KOPT-K1 (cell line): ENCODE results near the gene JAM2.

Experiments
- H3K27ac ChIP-seq: fragments of 200-600 bp; sonication (generic); 2 replicates; pipeline ENCODE4 v1.5.1; 2016; ENCODE audit warnings: antibody characterized with exemption, mild to moderate bottlenecking, low read depth, low read length; ENCODE audit not compliant: poor library complexity, severe bottlenecking
- H3K36me3 ChIP-seq: fragments of 200-600 bp; sonication (generic); 2 replicates; pipeline ENCODE4 v1.5.1; 2017; ENCODE audit warnings: antibody characterized with exemption, mild to moderate bottlenecking, low read length, moderate library complexity; ENCODE audit not compliant: insufficient read depth
- H3K9me3 ChIP-seq: fragments of 200-600 bp; sonication (generic); 2 replicates; pipeline ENCODE4 v1.5.1; 2017; ENCODE audit warnings: antibody characterized with exemption, low read length, mild to moderate bottlenecking; ENCODE audit not compliant: insufficient read depth, poor library complexity, severe bottlenecking

JAM2 gene

DNA sequence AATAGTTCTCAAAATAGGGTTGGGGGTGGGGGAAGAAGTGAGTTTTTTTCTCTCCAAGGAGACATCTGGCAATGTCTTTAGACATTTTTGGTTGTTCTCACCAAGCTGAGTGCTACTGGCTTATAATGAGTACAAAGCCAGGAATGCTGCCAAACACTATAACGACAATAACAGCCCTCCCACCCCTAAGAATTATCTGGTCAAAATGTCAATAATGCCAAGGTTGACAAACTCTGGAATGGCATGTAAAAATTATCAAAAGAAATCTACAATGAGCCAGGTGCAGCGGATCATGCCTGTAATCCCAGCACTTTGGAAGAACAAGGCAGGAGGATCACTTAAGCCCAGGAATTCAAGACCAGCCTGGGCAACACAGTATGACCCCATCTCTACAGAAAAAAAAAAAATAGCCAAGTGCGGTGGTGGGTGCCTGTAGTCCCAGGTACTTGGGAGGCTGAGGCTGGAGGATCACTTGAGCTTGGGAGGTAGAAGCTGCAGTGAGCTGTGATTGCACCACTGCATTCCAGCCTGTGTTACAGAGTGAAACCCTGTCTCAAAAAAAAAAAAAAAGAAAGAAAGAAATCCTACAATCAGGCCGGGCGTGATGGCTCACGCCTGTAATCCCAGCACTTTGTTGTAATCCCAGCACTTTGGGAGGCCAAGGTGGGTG is 93.2 kb downstream of the JAM2 start:
- peaks cover 52% of the 10 kb centered on the region for H3K36me3 ChIP-seq
- no peaks in the 10 kb centered on the region for H3K9me3 ChIP-seq
- no peak overlapping the region for H3K27ac ChIP-seq

GRCh38 chr21:25733859-25734653 is 95.0 kb downstream of the JAM2 start:
- Histone ChIP-seq H3K27ac (peak overlapping the region; percentile 97), H3K9me3 (no peaks in the 10 kb centered on the region), H3K36me3 (peaks cover 40% of the 10 kb centered on the region)

- peaks cover 35% of the 10 kb centered on the region for H3K36me3 ChIP-seq
- peak overlapping the region; percentile 97 for H3K27ac ChIP-seq
- H3K9me3 ChIP-seq, result no peaks in the 10 kb centered on the region
These were observed 95.5 kb downstream of the JAM2 start for GRCh38 chr21:25734654-25734903.

GRCh38 chr21:25734904-25735645 is 96.0 kb downstream of the JAM2 start, which contains the start of the genes ATP5PF and GABPA:
TSS of gene ATP5PF (minus strand) at chr21:25734904. CDS start at chr21:25729794, 5,110 bp downstream.
TSS of gene GABPA (plus strand) at chr21:25734972. CDS start at chr21:25741599, 6,627 bp downstream.
- peak within 1 kb of the TSS; percentile 97 for H3K27ac ChIP-seq
- no peaks in the 10 kb centered on the region for H3K9me3 ChIP-seq
- H3K36me3 ChIP-seq, result peaks cover 30% of the 10 kb centered on the region

GRCh38 chr21:25735646-25736597 is 96.9 kb downstream of the JAM2 start:
- H3K27ac ChIP-seq, result peak overlapping the region; percentile 97
- H3K9me3 ChIP-seq, result no peaks in the 10 kb centered on the region
- H3K36me3 ChIP-seq, result peaks cover 22% of the 10 kb centered on the region

DNA sequence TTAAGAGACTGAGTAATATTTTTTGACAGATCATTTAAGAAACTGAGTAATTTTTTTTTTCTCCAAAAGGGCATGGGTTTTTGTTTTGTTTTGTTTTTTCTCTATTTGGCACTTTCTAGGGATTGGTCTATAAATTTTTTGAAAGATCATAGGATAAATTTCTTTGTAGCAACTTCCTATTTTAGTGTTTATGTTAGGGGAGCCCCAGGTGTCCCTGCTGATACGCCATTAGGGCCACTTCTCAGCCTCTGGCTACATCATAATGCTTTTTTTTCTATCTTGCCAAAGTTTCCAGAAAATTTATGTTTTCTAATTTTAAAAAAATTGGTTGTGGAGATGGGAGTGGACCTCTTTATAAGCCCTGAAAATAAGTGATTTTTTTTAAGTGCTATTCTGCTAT is 98.4 kb downstream of the JAM2 start:
- H3K9me3 ChIP-seq, result no peaks in the 10 kb centered on the region
- no peak overlapping the region for H3K27ac ChIP-seq

GRCh38 chr21:25742900-25743299 is 103.8 kb downstream of the JAM2 start:
- H3K9me3 ChIP-seq, result no peaks in the 10 kb centered on the region
- peaks cover 52% of the 10 kb centered on the region for H3K36me3 ChIP-seq
- H3K27ac ChIP-seq, result no peak overlapping the region

More for the DNA sequence above, 98.4 kb downstream of the JAM2 start:
- H3K36me3 ChIP-seq, result peaks cover 17% of the 10 kb centered on the region

GRCh38 chr21:25744854-25745253 is 105.8 kb downstream of the JAM2 start:
- Histone ChIP-seq H3K9me3 (no peaks in the 10 kb centered on the region), H3K27ac (no peak overlapping the region), H3K36me3 (peaks cover 63% of the 10 kb centered on the region)

- Histone ChIP-seq H3K27ac (peak overlapping the region; percentile 46), H3K36me3 (peaks cover 75% of the 10 kb centered on the region), H3K9me3 (no peaks in the 10 kb centered on the region)
These were observed 111.0 kb downstream of the JAM2 start for GRCh38 chr21:25750085-25750484.

- Histone ChIP-seq H3K36me3 (peaks cover 69% of the 10 kb centered on the region), H3K27ac (no peak overlapping the region), H3K9me3 (no peaks in the 10 kb centered on the region)
These were observed 113.4 kb downstream of the JAM2 start for GRCh38 chr21:25752416-25752815.

- no peaks in the 10 kb centered on the region for H3K9me3 ChIP-seq
- peaks cover 82% of the 10 kb centered on the region for H3K36me3 ChIP-seq
- peak overlapping the region; percentile 4 for H3K27ac ChIP-seq
These were observed 117.3 kb downstream of the JAM2 start for GRCh38 chr21:25756190-25756932.

- peaks cover 84% of the 10 kb centered on the region for H3K36me3 ChIP-seq
- H3K27ac ChIP-seq, result no peak overlapping the region
- no peaks in the 10 kb centered on the region for H3K9me3 ChIP-seq
These were observed 118.5 kb downstream of the JAM2 start for GRCh38 chr21:25757531-25757930.

GRCh38 chr21:25759573-25759972 is 120.5 kb downstream of the JAM2 start:
- no peak overlapping the region for H3K27ac ChIP-seq
- H3K9me3 ChIP-seq, result no peaks in the 10 kb centered on the region
- H3K36me3 ChIP-seq, result peaks cover 89% of the 10 kb centered on the region

- Histone ChIP-seq H3K36me3 (peaks cover 89% of the 10 kb centered on the region), H3K27ac (no peak overlapping the region), H3K9me3 (no peaks in the 10 kb centered on the region)
These were observed 121.0 kb downstream of the JAM2 start for GRCh38 chr21:25760061-25760460.
